ENCODE results near the gene TMC1.

The TMC1 gene

DNA sequence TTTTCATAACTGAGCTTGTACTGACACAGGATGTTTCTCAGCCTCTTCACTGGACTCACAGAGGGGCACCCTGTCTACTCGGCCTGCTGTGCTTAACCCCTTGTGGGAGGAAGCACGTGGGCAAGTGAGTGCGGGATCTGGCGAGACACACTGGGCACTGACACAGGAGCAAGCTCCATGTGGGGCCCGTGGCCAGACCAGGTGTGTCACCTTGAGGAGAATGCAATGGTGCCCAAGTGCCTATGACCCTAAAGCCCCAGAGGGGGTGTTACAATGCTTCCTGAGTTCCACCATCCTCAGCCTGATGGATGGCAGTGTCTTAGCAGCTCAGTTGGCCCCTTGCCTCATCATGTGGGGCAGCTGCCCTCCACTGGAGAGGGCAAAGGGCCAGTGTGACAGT is 302.6 kb downstream of the TMC1 start:
- no peak overlapping the region for H3K27ac ChIP-seq (ENCODE audit: low read depth, low read length, poor library complexity, severe bottlenecking)
- no peaks in the 10 kb centered on the region for H3F3A ChIP-seq (ENCODE audit: insufficient read depth, low read length)
- no peaks in the 10 kb centered on the region for H3K36me3 ChIP-seq (ENCODE audit: insufficient read depth, low read length)
- no peak overlapping the region for H3K4me2 ChIP-seq (ENCODE audit: low read length)
- TF ChIP-seq, protein P1, sequence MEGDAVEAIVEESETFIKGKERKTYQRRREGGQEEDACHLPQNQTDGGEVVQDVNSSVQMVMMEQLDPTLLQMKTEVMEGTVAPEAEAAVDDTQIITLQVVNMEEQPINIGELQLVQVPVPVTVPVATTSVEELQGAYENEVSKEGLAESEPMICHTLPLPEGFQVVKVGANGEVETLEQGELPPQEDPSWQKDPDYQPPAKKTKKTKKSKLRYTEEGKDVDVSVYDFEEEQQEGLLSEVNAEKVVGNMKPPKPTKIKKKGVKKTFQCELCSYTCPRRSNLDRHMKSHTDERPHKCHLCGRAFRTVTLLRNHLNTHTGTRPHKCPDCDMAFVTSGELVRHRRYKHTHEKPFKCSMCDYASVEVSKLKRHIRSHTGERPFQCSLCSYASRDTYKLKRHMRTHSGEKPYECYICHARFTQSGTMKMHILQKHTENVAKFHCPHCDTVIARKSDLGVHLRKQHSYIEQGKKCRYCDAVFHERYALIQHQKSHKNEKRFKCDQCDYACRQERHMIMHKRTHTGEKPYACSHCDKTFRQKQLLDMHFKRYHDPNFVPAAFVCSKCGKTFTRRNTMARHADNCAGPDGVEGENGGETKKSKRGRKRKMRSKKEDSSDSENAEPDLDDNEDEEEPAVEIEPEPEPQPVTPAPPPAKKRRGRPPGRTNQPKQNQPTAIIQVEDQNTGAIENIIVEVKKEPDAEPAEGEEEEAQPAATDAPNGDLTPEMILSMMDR (IDR thresholded peaks at IDR 0.05; ENCODE audit: low read length) = no peak
- no peak for TF ChIP-seq EZH2 (IDR thresholded peaks at IDR 0.05; ENCODE audit: borderline replicate concordance, low read length)
- no peaks in the 10 kb centered on the region for H3K4me1 ChIP-seq (ENCODE audit: insufficient read depth, low read length, severe bottlenecking)
- H3K9ac ChIP-seq (ENCODE audit: low read length) = no peak overlapping the region
- H3K27me3 ChIP-seq (ENCODE audit: insufficient read depth, low read length) = no peaks in the 10 kb centered on the region
- no peaks in the 10 kb centered on the region for H4K20me1 ChIP-seq (ENCODE audit: insufficient read depth, low read length)
- H3K4me3 ChIP-seq (ENCODE audit: low read depth, low read length, poor library complexity, severe bottlenecking) = no peak overlapping the region
- no peaks in the 10 kb centered on the region for H3K9me3 ChIP-seq (ENCODE audit: low read length)
- no peaks in the 10 kb centered on the region for H3K79me2 ChIP-seq (ENCODE audit: insufficient read depth, low read length)
- no peak overlapping the region for H2AFZ ChIP-seq (ENCODE audit: low read length)
- H3K9me2 ChIP-seq (ENCODE audit: low read depth, low read length) = no peaks in the 10 kb centered on the region

DNA sequence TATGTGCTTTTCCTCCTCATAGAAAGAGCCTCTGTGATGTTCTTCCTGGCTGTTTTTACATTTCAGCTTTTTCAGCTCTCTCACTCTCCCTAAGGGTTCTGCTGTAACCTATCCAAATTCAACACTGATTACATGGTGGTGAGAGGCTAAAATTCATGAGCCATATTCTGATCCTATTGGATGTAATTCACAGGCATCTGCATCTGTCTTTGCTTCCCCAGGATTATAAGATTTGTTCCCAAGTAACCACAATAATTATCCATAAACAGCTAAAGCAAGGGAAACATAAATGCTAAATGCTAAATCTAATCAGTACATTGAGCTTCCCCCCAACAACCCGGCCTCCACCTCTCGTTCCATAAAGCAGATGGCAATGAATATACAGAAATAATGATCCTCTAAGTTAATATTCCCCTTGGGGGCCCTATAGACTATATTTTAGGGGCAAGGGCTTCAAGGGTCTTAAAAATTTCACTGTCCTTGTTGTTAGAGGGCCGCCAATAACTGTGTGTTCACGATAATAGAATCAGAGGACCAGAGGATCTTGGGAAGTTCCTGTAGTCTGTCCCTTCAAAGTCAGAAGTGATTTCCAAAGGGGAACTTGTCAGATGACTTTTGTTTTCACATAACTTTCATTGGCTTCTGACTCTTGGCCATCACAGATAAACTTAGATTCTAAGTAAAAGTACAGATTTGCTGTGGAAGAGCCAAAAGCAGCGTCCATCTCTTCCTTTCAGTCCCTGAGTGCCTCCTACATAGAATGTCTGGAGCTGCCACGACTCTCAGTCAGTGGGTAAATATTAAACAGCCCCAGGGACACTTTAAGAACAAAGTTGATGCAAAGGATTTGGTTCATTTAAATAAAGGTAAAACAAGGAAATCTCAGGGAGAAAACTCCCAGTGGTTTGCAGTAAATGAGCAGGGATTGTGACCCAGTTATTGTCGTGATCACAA is 305.9 kb downstream of the TMC1 start:
- Histone ChIP-seq H3K9me2 (ENCODE audit: low read depth, low read length) (no peaks in the 10 kb centered on the region), H3F3A (ENCODE audit: insufficient read depth, low read length) (no peaks in the 10 kb centered on the region), H3K79me2 (ENCODE audit: insufficient read depth, low read length) (no peaks in the 10 kb centered on the region), H3K9me3 (ENCODE audit: low read length) (no peaks in the 10 kb centered on the region), H4K20me1 (ENCODE audit: insufficient read depth, low read length) (no peaks in the 10 kb centered on the region), H3K4me1 (ENCODE audit: insufficient read depth, low read length, severe bottlenecking) (no peaks in the 10 kb centered on the region), H3K9ac (ENCODE audit: low read length) (no peak overlapping the region), H3K4me3 (ENCODE audit: low read depth, low read length, poor library complexity, severe bottlenecking) (no peak overlapping the region), H3K4me2 (ENCODE audit: low read length) (no peak overlapping the region), H3K27me3 (ENCODE audit: insufficient read depth, low read length) (no peaks in the 10 kb centered on the region), H2AFZ (ENCODE audit: low read length) (no peak overlapping the region), H3K27ac (ENCODE audit: low read depth, low read length, poor library complexity, severe bottlenecking) (no peak overlapping the region), H3K36me3 (ENCODE audit: insufficient read depth, low read length) (no peaks in the 10 kb centered on the region)
- no peak for TF ChIP-seq EZH2 (IDR thresholded peaks at IDR 0.05; ENCODE audit: borderline replicate concordance, low read length)
- TF ChIP-seq, protein P1 (IDR thresholded peaks at IDR 0.05; ENCODE audit: low read length) = no peak

DNA sequence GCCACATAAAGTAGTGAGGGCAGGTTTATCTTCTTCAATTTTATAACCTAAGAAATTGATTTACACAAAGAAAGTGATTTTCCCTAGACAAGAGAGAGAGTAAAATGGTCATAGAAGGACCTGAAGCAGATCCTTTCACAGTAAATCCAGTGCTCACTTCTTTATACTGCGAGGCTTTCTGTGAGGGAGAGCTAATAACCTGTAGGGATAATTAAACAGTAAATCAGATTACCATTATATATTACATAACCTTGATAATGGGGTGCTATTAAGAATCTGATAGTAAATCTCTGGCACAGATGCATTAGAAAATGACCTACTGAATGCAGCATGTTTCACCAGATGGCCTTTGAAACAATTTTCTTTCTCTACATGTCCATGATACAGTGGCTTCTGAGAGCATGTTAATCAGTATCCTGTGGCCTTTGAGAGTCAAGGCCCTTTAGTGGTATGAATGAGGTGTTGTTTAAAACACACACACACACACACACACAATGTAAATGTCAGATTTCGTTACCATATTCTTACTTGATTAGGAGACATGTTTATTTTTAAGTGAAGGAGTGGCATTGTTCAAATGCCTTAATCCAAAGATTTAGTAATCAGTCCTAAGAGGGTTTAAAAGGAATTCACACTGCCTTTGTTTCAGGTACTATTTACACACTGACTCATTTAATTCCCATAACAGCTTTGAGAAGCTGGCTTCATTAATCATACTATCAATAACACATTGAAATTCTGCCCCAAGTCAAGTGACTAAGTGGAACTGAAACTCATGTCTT is 306.7 kb downstream of the TMC1 start:
- Histone ChIP-seq H3K79me2 (ENCODE audit: insufficient read depth, low read length) (no peaks in the 10 kb centered on the region), H3K9me2 (ENCODE audit: low read depth, low read length) (no peaks in the 10 kb centered on the region), H3K4me3 (ENCODE audit: low read depth, low read length, poor library complexity, severe bottlenecking) (no peak overlapping the region), H3K27me3 (ENCODE audit: insufficient read depth, low read length) (no peaks in the 10 kb centered on the region), H3F3A (ENCODE audit: insufficient read depth, low read length) (no peaks in the 10 kb centered on the region), H3K4me1 (ENCODE audit: insufficient read depth, low read length, severe bottlenecking) (no peaks in the 10 kb centered on the region), H2AFZ (ENCODE audit: low read length) (no peak overlapping the region), H3K36me3 (ENCODE audit: insufficient read depth, low read length) (no peaks in the 10 kb centered on the region), H4K20me1 (ENCODE audit: insufficient read depth, low read length) (no peaks in the 10 kb centered on the region), H3K9ac (ENCODE audit: low read length) (no peak overlapping the region), H3K27ac (ENCODE audit: low read depth, low read length, poor library complexity, severe bottlenecking) (no peak overlapping the region), H3K4me2 (ENCODE audit: low read length) (no peak overlapping the region), H3K9me3 (ENCODE audit: low read length) (no peaks in the 10 kb centered on the region)
- TF ChIP-seq EZH2 (IDR thresholded peaks at IDR 0.05; ENCODE audit: borderline replicate concordance, low read length) = no peak
- TF ChIP-seq, protein P1 (IDR thresholded peaks at IDR 0.05; ENCODE audit: low read length) = no peak

Measured in OCI-LY1 (cell line).